ENCODE measurements around the gene MTMR1.

Gene MTMR1

GRCh38 chrX:150696866-150697265 is 3.7 kb downstream of the MTMR1 start:
- no peak for DNase-seq (ENCODE audit: low spot score)

- no peak for DNase-seq (ENCODE audit: low spot score)
Measured at GRCh38 chrX:150697641-150698040, 4.4 kb downstream of the MTMR1 start.

DNA sequence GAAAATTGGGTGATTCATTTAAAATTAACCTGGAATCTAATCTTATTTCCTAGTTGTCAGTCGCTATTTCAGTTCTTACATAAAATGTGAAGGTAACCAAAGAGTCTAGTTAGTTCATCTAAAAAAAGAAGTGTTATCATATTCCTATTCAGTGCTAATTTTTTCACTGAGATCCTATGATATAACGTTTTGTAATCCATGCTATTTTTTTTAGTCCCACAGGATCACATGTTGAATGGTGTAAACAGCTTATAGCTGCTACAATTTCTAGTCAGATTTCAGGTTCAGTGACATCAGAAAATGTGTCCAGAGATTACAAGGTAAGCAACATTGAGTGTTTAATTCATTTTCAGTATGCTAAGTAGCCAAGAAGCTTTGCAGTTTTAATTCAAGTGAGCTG is 5.8 kb downstream of the MTMR1 start:
- no peak for DNase-seq (ENCODE audit: low spot score)

DNA sequence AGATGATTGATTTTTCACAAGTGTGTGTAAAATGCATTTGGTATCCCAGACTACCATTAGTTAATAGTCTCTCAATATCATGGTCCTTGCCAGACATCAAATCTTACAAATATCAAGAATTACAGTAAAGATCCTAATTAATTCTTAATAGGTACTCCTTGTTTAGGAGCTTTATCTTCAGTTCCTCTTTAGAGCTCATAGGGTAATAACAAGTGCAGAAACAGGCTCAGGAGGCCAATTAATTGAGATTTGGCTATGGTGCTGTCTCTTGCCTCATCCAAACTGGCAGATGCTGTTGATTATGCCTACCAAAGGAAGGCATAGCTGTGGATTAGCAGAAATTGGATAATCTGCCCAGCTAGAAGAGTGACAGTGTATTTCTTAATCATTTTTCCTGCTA is 6.9 kb downstream of the MTMR1 start:
- DNase-seq (ENCODE audit: low spot score), result no peak

DNA sequence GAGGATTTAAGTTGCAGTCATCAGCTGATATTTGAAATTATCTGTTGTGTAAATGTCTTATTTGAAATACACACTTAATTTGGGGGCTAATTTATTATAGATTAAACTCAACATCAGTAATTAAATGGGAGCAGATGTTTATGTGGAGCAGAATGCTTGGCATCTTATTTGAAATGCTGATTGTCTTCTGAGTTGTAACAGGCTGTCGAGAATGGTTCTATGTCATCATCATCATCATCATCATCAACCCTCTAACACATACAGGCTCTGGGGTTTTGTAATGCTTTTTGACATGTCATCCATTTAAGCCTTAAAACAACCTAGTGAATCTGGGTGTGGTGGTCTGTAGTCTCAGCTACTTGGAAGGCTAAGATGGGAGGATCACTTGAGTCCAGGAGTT is 8.2 kb downstream of the MTMR1 start:
- DNase-seq (ENCODE audit: low spot score), result no peak

DNA sequence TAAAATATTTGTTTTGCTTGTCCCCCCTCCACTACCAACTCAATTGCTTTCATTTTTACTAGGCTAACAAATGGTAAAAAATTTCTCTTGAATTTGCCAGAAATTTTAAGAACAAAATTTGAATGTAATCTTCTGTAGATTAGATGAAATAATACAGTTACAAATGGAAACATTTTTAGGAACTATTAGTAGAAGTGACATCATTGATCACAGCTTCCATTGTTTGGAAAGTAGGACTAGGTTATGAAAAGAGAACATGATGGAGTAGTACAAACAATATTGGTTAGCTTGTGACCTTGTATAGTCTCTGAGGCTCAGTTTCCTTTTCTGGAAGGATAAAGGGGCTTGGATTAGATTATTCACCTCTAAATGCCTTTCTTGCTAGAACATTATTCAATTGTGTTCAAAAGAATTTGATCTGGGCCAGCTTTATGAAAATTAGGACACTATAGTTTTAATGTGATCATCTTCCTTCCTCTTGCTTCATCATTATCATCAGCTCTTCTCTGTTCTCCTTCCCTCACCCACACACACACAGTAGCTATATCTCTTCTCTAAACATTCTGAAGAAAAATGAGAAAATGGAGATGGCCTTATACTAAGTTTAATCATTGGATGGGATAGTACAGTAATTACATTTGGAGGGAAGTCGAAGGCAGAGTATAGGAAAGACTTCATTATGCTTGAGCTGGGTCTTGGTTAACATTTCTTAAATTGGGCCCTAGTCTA is 9.9 kb downstream of the MTMR1 start:
- DNase-seq (ENCODE audit: low spot score), result no peak

GRCh38 chrX:150703695-150703974 is 10.4 kb downstream of the MTMR1 start:
- no peak for DNase-seq (ENCODE audit: low spot score)

- no peak for DNase-seq (ENCODE audit: low spot score)
Measured at GRCh38 chrX:150704030-150704613, 10.9 kb downstream of the MTMR1 start.

DNA sequence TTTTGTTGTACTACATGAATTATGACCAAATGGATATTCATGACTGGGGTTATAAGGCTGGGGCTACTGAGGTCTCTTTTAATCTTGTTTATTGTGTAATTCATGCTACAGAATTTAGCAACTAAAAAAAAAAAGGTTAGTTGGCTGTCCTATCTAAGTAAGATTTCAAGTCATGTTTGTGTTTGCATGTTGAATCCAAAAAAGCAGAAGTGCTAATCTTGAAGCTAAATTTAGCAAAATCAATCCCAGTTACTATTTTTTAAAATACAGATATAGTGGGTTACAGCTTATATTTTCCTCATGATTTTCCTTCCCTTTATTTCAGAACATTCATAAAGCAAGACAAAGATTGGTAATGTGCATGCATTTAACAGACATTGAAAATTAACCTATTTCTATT is 19.4 kb downstream of the MTMR1 start:
- no peak for DNase-seq (ENCODE audit: low spot score)

- DNase-seq (ENCODE audit: low spot score), result no peak
Measured at GRCh38 chrX:150715184-150715583, 22.0 kb downstream of the MTMR1 start.

DNA sequence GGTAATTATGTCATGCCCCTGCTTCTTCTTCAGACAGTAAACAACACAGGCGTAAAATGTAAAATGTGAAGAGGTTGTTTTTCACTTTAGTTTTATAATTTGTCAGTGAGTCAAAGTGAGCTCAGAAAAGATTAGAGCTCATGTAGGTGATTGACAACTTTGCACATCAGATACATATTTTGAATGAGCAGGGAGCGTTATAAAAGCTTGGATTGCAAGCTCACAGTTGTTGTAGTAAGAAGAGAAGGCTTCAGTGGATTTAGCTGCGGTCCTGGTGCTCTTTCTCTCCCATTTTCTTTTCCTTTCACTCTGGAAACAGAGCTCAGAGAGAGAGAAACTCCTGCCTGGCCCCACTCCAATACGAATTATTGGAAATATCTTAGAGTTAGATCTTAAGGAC is 26.4 kb downstream of the MTMR1 start:
- no peak for DNase-seq (ENCODE audit: low spot score)

GRCh38 chrX:150729956-150730355 is 36.8 kb downstream of the MTMR1 start:
- no peak for DNase-seq (ENCODE audit: low spot score)

GRCh38 chrX:150730719-150731118 is 37.5 kb downstream of the MTMR1 start:
- DNase-seq (ENCODE audit: low spot score), result no peak

- peak; percentile 27 for DNase-seq (ENCODE audit: low spot score)
Measured at GRCh38 chrX:150731795-150732194, 38.6 kb downstream of the MTMR1 start.

- no peak for DNase-seq (ENCODE audit: low spot score)
Measured at GRCh38 chrX:150736475-150736874, 43.3 kb downstream of the MTMR1 start.

DNA sequence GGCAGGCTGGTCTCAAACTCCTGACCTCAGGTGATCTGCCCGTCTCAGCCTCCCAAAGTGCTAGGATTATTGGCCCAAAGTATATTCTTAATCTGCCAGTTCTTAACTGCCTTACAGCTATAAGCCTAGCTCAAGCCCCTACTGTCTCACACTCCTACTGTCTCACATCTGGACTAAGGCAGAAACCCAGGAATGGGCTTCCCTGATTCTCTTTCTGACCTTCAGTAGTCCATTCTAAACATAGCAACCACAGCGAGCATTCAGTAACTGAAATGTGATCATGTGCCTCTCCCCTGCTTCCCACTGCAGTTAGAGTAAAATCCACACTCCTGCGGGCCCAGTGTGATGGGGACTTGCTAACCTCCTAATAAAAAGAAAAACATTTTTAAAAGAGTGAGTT is 58.9 kb downstream of the MTMR1 start:
- DNase-seq (ENCODE audit: low spot score), result no peak

DNA sequence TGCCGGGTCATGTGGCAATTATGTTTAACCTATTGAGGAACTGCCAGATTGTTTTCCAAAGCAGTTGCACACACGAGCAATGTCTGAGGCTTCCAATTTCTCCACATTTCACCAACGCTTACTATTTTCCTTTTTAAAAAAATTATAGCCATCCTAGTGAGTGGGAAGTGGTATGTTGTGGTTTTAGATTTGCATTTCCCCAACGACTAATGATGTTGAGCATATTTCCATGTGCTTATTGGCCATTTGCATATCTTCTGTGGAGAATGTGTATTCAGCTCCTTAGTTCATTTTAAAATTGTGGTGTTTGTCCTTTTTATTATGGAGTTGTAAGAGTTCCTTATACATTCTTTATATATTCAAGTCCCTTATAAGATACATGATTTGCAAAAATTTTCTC is 60.2 kb downstream of the MTMR1 start:
- no peak for DNase-seq (ENCODE audit: low spot score)

DNA sequence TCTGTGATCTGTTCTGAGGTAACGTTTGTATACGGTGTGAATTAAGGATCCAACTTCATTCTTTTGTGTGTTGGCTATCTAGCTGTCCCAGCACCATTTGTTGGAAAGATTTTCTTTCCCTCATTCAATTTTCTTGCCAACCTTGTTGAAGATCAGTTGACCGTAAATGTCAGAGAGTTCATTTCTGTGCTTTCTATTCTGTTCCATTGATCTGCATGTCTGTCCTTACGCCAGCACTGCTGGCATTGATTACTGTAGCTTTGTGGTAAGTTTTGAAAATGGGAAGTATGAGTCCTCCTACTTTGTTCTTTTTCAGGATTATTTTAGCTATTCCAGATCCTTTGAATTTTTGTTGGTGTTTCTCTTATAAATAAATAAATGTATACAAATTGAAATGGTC is 60.8 kb downstream of the MTMR1 start:
- DNase-seq (ENCODE audit: low spot score), result no peak

DNA sequence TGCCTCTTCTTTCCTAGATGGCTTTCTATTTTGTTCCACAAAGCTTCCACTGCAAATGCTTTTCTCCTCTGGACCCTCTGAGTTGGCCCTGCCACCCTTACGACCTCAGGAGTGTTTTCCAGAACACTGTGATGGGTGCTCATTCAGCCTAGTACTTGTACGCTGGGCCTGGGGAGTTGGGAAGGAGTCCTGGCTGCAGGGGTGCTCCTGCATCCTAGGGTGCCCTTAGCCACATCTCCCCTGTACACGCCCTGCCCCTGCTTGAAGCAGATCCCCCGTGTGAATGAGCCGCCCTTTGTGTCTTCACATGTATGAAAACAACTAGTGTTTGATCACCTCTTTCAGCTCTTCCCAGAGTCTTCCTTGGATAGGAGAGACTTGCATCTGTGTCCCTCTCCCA is 64.2 kb downstream of the MTMR1 start:
- no peak for DNase-seq (ENCODE audit: low spot score)

- DNase-seq (ENCODE audit: low spot score), result no peak
Measured at GRCh38 chrX:150759568-150760416, 66.6 kb downstream of the MTMR1 start.

DNA sequence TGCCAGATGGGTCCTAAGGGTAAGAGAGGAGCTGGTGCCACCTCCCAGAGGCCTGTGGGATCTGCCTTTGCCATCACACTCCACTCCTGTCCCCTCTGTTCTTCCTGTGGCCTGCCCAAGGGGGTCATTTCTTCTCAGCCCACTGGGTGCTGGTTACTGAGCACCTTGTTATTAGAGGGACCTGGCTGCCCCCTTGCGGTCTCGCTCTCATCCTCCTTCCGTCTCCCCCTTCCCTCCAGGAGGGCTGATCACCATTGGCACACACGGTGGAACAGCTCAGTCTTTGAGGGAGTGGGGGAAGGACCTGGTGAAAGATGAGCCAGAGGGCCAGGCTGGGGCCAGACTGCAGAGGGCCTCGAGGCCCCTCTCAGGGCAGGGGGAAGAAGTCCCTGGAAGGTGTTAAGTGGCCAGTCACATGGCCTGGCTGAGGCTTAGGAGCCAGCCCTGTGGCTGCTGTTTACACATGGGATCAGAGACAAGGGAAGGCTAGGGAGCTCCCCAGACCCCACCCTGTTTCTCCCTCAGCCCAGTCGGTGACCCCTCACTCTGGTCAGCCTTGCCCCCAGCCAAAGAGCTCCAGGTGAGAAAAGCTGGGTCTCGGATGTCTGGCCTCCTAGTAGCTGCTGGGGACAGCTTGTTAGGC is 68.1 kb downstream of the MTMR1 start:
- DNase-seq (ENCODE audit: low spot score), result no peak

DNA sequence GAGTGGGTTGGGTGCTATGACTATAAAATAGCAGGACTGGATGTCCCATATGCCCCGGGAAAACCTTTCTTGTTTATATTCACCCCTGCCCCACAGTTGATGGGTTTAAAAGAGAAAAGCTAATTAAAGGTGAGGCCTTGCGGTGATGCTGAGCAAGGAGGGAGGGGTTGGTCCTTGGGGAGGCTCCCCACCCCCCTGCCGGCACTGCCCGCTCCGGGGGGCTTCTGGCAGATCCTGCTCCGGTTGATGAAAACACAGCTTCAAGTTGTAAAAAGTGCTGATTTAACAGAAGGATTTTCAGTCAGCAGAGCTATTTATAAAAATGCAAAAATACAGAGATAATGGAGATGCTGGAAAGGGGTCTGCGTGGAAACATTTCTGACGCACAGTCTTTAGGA is 68.6 kb downstream of the MTMR1 start:
- DNase-seq (ENCODE audit: low spot score), result no peak
